B cell (primary cell): Measurements from ENCODE around the gene TCEAL5. TPM values are rescaled to one million over a fixed set of nuclear protein-coding genes. Genes with fewer than 3 reads are reported as not detected.

Experiments used
- ATAC-seq: fragments of 200-7000 bp; cut with Tn5 transposase; one replicate; pipeline ENCODE4 v1.10.0; 2021; ENCODE audit warnings: low read depth, mild to moderate bottlenecking, moderate number of reproducible peaks, moderate library complexity
- CTCF ChIA-PET: fragments of 350-600 bp; sonication (Branson Sonifier 250); formaldehyde crosslinking; loops from one replicate; lab custom pipeline; 2021; ENCODE audit warnings: antibody characterized with exemption, inconsistent platforms; lab: Charles Lee
- POLR2A ChIA-PET: fragments of 350-600 bp; sonication (Branson Sonifier 250); formaldehyde crosslinking; loops from one replicate; lab custom pipeline; 2021; ENCODE audit warnings: antibody characterized with exemption; lab: Charles Lee
- DNase-seq: peaks from one replicate; pipeline ENCODE4 v3.0.0; 2013
- H2AFZ ChIP-seq: 2 replicates; pipeline ENCODE4 v1.6.1; 2012; ENCODE audit warnings: mild to moderate bottlenecking, low read depth, low read length; ENCODE audit not compliant: insufficient read depth, poor library complexity, severe bottlenecking
- H3K27ac ChIP-seq, 2 donors: 1 replicate in 1 of 2; 2 replicates in 1 of 2; pipeline ENCODE4 v1.5.1; 2012 to 2013; ENCODE audit warnings: low read length in 2 of 2, mild to moderate bottlenecking in 2 of 2, moderate library complexity in 1 of 2
- H3K27me3 ChIP-seq, 4 experiments: fragments of 200-600 bp in 1 of 4; sonication (generic) in 1 of 4; replicated peaks in 1 of 4; 1 replicate in 2 of 4; 2 replicates in 2 of 4; pipeline versions ENCODE4 v1.6.1 to v1.7.0; 2013 to 2016; ENCODE audit warnings: low read length in 3 of 4, mild to moderate bottlenecking in 2 of 4, mixed read lengths in 1 of 4, moderate library complexity in 1 of 4; ENCODE audit not compliant: insufficient read depth in 4 of 4, control insufficient read depth in 3 of 4; ENCODE audit errors: control extremely low read depth in 1 of 4
- H3K36me3 ChIP-seq, 2 experiments: replicated peaks in 1 of 2; 1 replicate in 1 of 2; 2 replicates in 1 of 2; pipeline versions ENCODE4 v1.6.1 to v1.7.1; 2013; ENCODE audit warnings: low read length in 1 of 2; ENCODE audit not compliant: insufficient read depth in 2 of 2, control insufficient read depth in 1 of 2; ENCODE audit errors: control extremely low read depth in 1 of 2, extremely low read depth in 1 of 2
- H3K4me1 ChIP-seq, 2 donors: fragments of 200-600 bp in 1 of 2; sonication (generic) in 1 of 2; 1 replicate in 1 of 2; 2 replicates in 1 of 2; pipeline versions ENCODE4 v1.5.1 to v1.6.1; 2013 to 2017; ENCODE audit warnings: low read length in 2 of 2; ENCODE audit not compliant: control insufficient read depth in 2 of 2, insufficient read depth in 2 of 2
- H3K4me2 ChIP-seq: replicated peaks from 2 replicates; pipeline ENCODE3; 2012; ENCODE audit warnings: mild to moderate bottlenecking, low read depth, low read length; ENCODE audit not compliant: poor library complexity, severe bottlenecking
- H3K4me3 ChIP-seq, 5 experiments: fragments of 200-600 bp in 1 of 5; sonication (generic) in 1 of 5; 1 replicate in 3 of 5; 2 replicates in 2 of 5; pipeline versions ENCODE4 v1.5.1 to v1.7.0; 2011 to 2016; ENCODE audit warnings: low read length in 4 of 5, mild to moderate bottlenecking in 4 of 5, low read depth in 2 of 5, control low read depth in 1 of 5, moderate library complexity in 1 of 5; ENCODE audit not compliant: insufficient read depth in 1 of 5; ENCODE audit errors: control extremely low read depth in 1 of 5, extremely low read depth in 1 of 5
- H3K79me2 ChIP-seq: fragments of 200-600 bp; sonication (generic); one replicate; pipeline ENCODE4 v1.6.0; 2016; ENCODE audit warnings: low read length; ENCODE audit not compliant: control insufficient read depth, insufficient read depth
- H3K9ac ChIP-seq: fragments of 200-600 bp; sonication (generic); 2 replicates; pipeline ENCODE4 v1.6.1; 2017; ENCODE audit warnings: mild to moderate bottlenecking, low read length, moderate library complexity
- H3K9me3 ChIP-seq, 3 donors: one replicate each; pipeline versions ENCODE4 v1.6.1 to v1.7.1; 2013; ENCODE audit warnings: low read length in 2 of 3; ENCODE audit not compliant: control insufficient read depth in 2 of 3, insufficient read depth in 1 of 3; ENCODE audit errors: control extremely low read depth in 1 of 3
- H4K20me1 ChIP-seq: 2 replicates; pipeline ENCODE4 v1.6.0; 2012; ENCODE audit warnings: mild to moderate bottlenecking, low read length; ENCODE audit not compliant: insufficient read depth, control insufficient read depth, poor library complexity, severe bottlenecking
- H3K27ac Mint-ChIP-seq: one replicate; pipeline ENCODE4 v1.8.0; 2021; ENCODE audit warnings: mixed read lengths
- H3K27me3 Mint-ChIP-seq: one replicate; pipeline ENCODE4 v1.8.0; 2021; ENCODE audit warnings: mixed read lengths
- H3K4me1 Mint-ChIP-seq: one replicate; pipeline ENCODE4 v1.8.0; 2021; ENCODE audit warnings: mixed read lengths
- H3K4me3 Mint-ChIP-seq: one replicate; pipeline ENCODE4 v1.8.0; 2021; ENCODE audit warnings: mixed read lengths
- H3K9me3 Mint-ChIP-seq: one replicate; pipeline ENCODE4 v1.8.0; 2022; ENCODE audit warnings: mixed read lengths; ENCODE audit not compliant: insufficient read depth
- EZH2 ChIP-seq: IDR thresholded peaks from 2 replicates; pipeline ENCODE4 v1.6.1; 2012; ENCODE audit warnings: borderline replicate concordance, low read depth, mild to moderate bottlenecking, moderate library complexity, low read length; ENCODE audit not compliant: insufficient read depth, poor library complexity, severe bottlenecking
- WGBS: methylation state at CpG from one replicate; pipeline ENCODE4 v1.1.5; 2013; ENCODE audit warnings: missing lambda C conversion rate; ENCODE audit not compliant: insufficient coverage; 5-methylcytosine and 5-hydroxymethylcytosine counted together
- intact Hi-C: fragments of 100-400 bp; cut with micrococcal nuclease; formaldehyde crosslinking; loops from one replicate; pipeline ENCODE4 v1.10.0; 2022
- polyA plus RNA-seq: library from polyadenylated mRNA; depleted of rRNA; stranded (reverse); fragments of >200 nt; gene quantifications from 2 replicates; pipeline ENCODE4 v1.2.3, GENCODE V29; 2012
- total RNA-seq, 2 donors: library from RNA; stranded (reverse); fragments of 120-200 nt in 1 of 2; gene quantifications; 1 replicate in 1 of 2; 2 replicates in 1 of 2; pipeline versions ENCODE4 v1.2.3 to v1.2.4, GENCODE V29; 2013 to 2022
- TF ChIP-seq, protein P1 (sequence below): fragments of 200-600 bp; IDR thresholded peaks from one replicate; pipeline ENCODE4 v1.8.0; 2022; ENCODE audit warnings: antibody characterized with exemption, mild to moderate bottlenecking

The TCEAL5 gene
- total and polyA plus RNA-seq, 2 donors (not counting 1 experiment from before 2014, with no cell fraction given) = not detected

DNA sequence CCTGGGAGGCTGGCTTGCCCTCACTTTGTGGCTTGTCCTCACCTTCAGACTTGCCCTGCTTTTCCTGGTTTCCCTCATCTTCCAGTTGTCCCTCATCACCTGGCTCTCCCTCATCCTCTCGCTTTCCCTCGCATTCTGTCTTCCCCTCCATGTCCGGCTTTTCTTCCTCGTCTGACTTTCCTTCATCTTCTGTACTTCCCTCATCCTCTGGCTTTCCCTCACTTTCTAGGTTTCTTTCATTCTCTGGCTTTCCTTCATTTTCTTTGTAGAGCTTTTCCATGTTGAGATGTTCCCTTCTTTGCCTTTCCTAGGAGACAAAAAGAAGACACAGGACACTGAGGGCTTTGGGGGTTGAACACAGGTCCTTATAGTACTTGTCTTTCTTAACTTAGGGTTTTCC is 2.3 kb downstream of the TCEAL5 start:
- Histone ChIP-seq H3K4me1 (peaks cover 0 to 8% of the 10 kb centered on the region in 2 donors), H3K9ac (no peak overlapping the region), H3K9me3 (no peaks in the 10 kb centered on the region), H3K4me3 (no peak overlapping the region), H3K4me2 (no peak overlapping the region), H3K36me3 (no peaks in the 10 kb centered on the region), H2AFZ (no peak overlapping the region), H4K20me1 (no peaks in the 10 kb centered on the region), H3K79me2 (no peaks in the 10 kb centered on the region), H3K27me3 (peaks cover 0 to 18% (median 4%) of the 10 kb centered on the region in 4 experiments), H3K27ac (no peak overlapping the region)
- DNase-seq (no peak), ATAC-seq (no peak)
- Mint-ChIP-seq H3K27ac (no peak overlapping the region), H3K9me3 (no peaks in the 10 kb centered on the region), H3K4me3 (no peak overlapping the region), H3K4me1 (peaks cover 9% of the 10 kb centered on the region), H3K27me3 (peaks cover 44% of the 10 kb centered on the region)
- POLR2A ChIA-PET = no interaction called here
- intact Hi-C loops = no loop called here
- CTCF ChIA-PET = no interaction called here
- WGBS = 100% methylated on average over 3 of the region's 4 CpGs
- TF ChIP-seq, protein P1, sequence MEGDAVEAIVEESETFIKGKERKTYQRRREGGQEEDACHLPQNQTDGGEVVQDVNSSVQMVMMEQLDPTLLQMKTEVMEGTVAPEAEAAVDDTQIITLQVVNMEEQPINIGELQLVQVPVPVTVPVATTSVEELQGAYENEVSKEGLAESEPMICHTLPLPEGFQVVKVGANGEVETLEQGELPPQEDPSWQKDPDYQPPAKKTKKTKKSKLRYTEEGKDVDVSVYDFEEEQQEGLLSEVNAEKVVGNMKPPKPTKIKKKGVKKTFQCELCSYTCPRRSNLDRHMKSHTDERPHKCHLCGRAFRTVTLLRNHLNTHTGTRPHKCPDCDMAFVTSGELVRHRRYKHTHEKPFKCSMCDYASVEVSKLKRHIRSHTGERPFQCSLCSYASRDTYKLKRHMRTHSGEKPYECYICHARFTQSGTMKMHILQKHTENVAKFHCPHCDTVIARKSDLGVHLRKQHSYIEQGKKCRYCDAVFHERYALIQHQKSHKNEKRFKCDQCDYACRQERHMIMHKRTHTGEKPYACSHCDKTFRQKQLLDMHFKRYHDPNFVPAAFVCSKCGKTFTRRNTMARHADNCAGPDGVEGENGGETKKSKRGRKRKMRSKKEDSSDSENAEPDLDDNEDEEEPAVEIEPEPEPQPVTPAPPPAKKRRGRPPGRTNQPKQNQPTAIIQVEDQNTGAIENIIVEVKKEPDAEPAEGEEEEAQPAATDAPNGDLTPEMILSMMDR = no peak
- no peak for TF ChIP-seq EZH2

DNA sequence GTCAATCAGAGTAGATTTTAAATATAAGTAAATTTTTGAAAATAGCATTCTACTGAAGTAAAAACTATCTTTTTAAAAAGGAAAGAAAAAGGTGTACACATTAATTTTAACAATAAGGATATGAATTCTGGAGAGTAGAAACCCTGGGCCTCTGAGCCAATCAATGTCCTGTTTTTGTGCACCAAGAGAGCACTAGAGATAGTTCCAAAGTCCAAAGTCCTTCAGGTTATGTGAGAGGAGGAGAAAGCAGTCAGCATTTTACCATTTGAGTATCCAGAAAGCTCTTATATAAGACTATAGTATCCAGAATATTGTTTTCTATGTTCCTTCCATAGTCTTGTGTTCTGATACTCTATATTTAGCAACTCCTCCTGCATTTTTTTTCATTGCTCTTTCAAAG is 18.3 kb downstream of the TCEAL5 start:
- TF ChIP-seq, protein P1 = no peak
- no peak for TF ChIP-seq EZH2
- POLR2A ChIA-PET = no interaction called here
- H3K9me3 ChIP-seq = no peaks in the 10 kb centered on the region
- no peak overlapping the region for H2AFZ ChIP-seq
- intact Hi-C loops = no loop called here
- no peak overlapping the region for H3K4me3 ChIP-seq
- DNase-seq (no peak), ATAC-seq (no peak)
- Mint-ChIP-seq H3K9me3 (no peaks in the 10 kb centered on the region), H3K27ac (no peak overlapping the region), H3K4me3 (no peak overlapping the region), H3K27me3 (peaks cover 7% of the 10 kb centered on the region), H3K4me1 (peaks cover 18% of the 10 kb centered on the region)
- H4K20me1 ChIP-seq = no peaks in the 10 kb centered on the region
- H3K36me3 ChIP-seq = no peaks in the 10 kb centered on the region
- no peaks in the 10 kb centered on the region for H3K27me3 ChIP-seq
- no peak overlapping the region for H3K4me2 ChIP-seq
- CTCF ChIA-PET = no interaction called here
- H3K9ac ChIP-seq = no peak overlapping the region
- peaks cover 3 to 14% of the 10 kb centered on the region in 2 donors for H3K4me1 ChIP-seq
- peaks cover 4% of the 10 kb centered on the region for H3K79me2 ChIP-seq
- H3K27ac ChIP-seq = no peak overlapping the region
